HG02588 (cell line): ENCODE results near the gene ABCC1.
"Not testable (repeated sequence)": the region's sequence is repeated elsewhere in the genome, so short reads cannot be mapped to it uniquely, and the experiment has no call there.

Source experiments
- ATAC-seq: cut with Tn5 transposase; IDR thresholded peaks from one replicate; pipeline ENCODE4 v1.9.1; 2021; ENCODE audit warnings: mild to moderate bottlenecking, moderate library complexity; ENCODE audit not compliant: unreplicated experiment

Gene ABCC1

GRCh38 chr16:15966420-15966819 lies 17.0 kb downstream of the ABCC1 start:
- ATAC-seq = no peak

GRCh38 chr16:15966836-15967546 lies 17.6 kb downstream of the ABCC1 start:
- no peak for ATAC-seq

- no peak for ATAC-seq
Observed at GRCh38 chr16:15967655-15968315, 18.4 kb downstream of the ABCC1 start.

- no peak for ATAC-seq
Observed at GRCh38 chr16:15970202-15970601, 20.8 kb downstream of the ABCC1 start.

- no peak for ATAC-seq
Observed at GRCh38 chr16:15970743-15971439, 21.5 kb downstream of the ABCC1 start.

GRCh38 chr16:15971440-15971815 lies 22.0 kb downstream of the ABCC1 start:
- ATAC-seq = no peak

GRCh38 chr16:15972046-15972868 lies 22.8 kb downstream of the ABCC1 start:
- no peak for ATAC-seq

GRCh38 chr16:15973421-15973820 lies 24.0 kb downstream of the ABCC1 start:
- ATAC-seq = no peak

GRCh38 chr16:15974057-15974456 lies 24.6 kb downstream of the ABCC1 start:
- no peak for ATAC-seq

- ATAC-seq = no peak
Observed at GRCh38 chr16:15975172-15975571, 25.8 kb downstream of the ABCC1 start.

GRCh38 chr16:15976225-15976812 lies 26.9 kb downstream of the ABCC1 start:
- no peak for ATAC-seq

GRCh38 chr16:15976929-15977637 lies 27.7 kb downstream of the ABCC1 start:
- ATAC-seq = no peak

- no peak for ATAC-seq
Observed at GRCh38 chr16:15979801-15980200, 30.4 kb downstream of the ABCC1 start.

GRCh38 chr16:15980329-15980728 lies 30.9 kb downstream of the ABCC1 start:
- no peak for ATAC-seq

GRCh38 chr16:15981382-15981781 lies 32.0 kb downstream of the ABCC1 start:
- ATAC-seq = no peak

- ATAC-seq = not testable (repeated sequence)
Observed at GRCh38 chr16:15982194-15982915, 32.9 kb downstream of the ABCC1 start.

- ATAC-seq = no peak
Observed at GRCh38 chr16:15983898-15984297, 34.5 kb downstream of the ABCC1 start.

- ATAC-seq = no peak
Observed at GRCh38 chr16:15985144-15985543, 35.7 kb downstream of the ABCC1 start.

- ATAC-seq = no peak
Observed at GRCh38 chr16:15986261-15986660, 36.8 kb downstream of the ABCC1 start.
